Activated CD8-positive, alpha-beta memory T cell treated with anti-CD3 and anti-CD28 coated beads, Interleukin-2, amount 10 ng/mL, durations not matched to agents 7 days and 5 days (primary cell): ENCODE measurements around the gene MYO1F. TPM values are rescaled to one million over a fixed set of nuclear protein-coding genes. Genes with fewer than 3 reads are reported as not detected.
A peak's percentile ranks its signal among the peaks of the same experiment; 100 is the strongest.
"Not testable (repeated sequence)": the region's sequence is repeated elsewhere in the genome, so short reads cannot be mapped to it uniquely, and the experiment has no call there.

ENCODE experiments used
- ATAC-seq: fragments of 150-1000 bp; cut with Tn5 transposase; one replicate; pipeline ENCODE4 v1.10.0; 2021; ENCODE audit warnings: moderate library complexity
- CTCF ChIA-PET: fragments of 350-600 bp; sonication (Branson Sonifier 250); formaldehyde crosslinking; loops from one replicate; lab custom pipeline; 2021; ENCODE audit warnings: antibody characterized with exemption; lab: Charles Lee
- DNase-seq: peaks from one replicate; pipeline ENCODE4 v3.0.0-alpha.2; 2020
- H3K27ac Mint-ChIP-seq: one replicate; pipeline ENCODE4 v1.8.0; 2021; ENCODE audit warnings: mild to moderate bottlenecking, mixed read lengths
- H3K27me3 Mint-ChIP-seq: one replicate; pipeline ENCODE4 v1.8.0; 2021; ENCODE audit warnings: mixed read lengths
- H3K36me3 Mint-ChIP-seq: one replicate; pipeline ENCODE4 v1.8.0; 2021; ENCODE audit warnings: mild to moderate bottlenecking, mixed read lengths
- H3K4me1 Mint-ChIP-seq: one replicate; pipeline ENCODE4 v1.8.0; 2021; ENCODE audit warnings: mixed read lengths
- H3K4me3 Mint-ChIP-seq: one replicate; pipeline ENCODE4 v1.8.0; 2021; ENCODE audit warnings: mild to moderate bottlenecking, moderate library complexity, mixed read lengths
- H3K9me3 Mint-ChIP-seq: one replicate; pipeline ENCODE4 v1.8.0; 2022; ENCODE audit warnings: low read depth, mixed read lengths
- total RNA-seq, 2 experiments: library from RNA; stranded (reverse); gene quantifications; one replicate each; pipeline ENCODE4 v1.2.3, GENCODE V29; 2021

MYO1F gene
- total RNA-seq = 100 to 1,000 TPM; 250 to 441 TPM

DNA sequence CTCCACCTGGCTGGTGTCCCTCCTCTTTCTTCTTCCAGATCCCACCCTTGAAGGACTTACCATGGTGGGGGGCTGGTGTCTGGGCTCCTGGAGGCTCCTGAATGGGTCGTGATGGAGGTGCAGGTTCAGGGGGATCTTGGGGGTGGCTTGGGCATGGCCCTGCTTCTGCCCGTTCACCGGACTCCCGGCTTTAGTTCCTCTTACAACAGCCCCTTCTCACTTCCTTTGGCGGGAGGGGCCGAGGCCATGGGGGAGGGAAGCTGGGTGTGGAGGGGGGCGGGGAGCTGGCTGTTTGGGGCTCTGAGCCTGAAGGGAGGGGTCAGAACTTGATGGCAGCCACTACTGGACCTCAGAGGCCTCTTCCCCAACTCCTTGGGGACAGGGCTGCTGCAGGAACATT lies at the start of gene MYO1F:
Gene MYO1F, minus strand, starts transcription at position 196 of the 400 bp plus-strand sequence. Its CDS starts 133 bp downstream, at position 63.
- Mint-ChIP-seq H3K9me3 (no peaks in the 10 kb centered on the region), H3K4me3 (peak within 1 kb of the TSS; percentile 83), H3K27me3 (peaks cover 7% of the 10 kb centered on the region), H3K36me3 (peaks cover 38% of the 10 kb centered on the region), H3K4me1 (peaks cover 61% of the 10 kb centered on the region), H3K27ac (peak within 1 kb of the TSS; percentile 97)
- no peak for ATAC-seq
- CTCF ChIA-PET = interaction anchor here (0.7 to 9.4 kb wide), 25 partner anchors 10 to 224 kb away, joined by 3 to 216 read pairs (median 14); partner anchors contain the start of genes MARCHF2 and ZNF414
- DNase-seq = peak; percentile 63

DNA sequence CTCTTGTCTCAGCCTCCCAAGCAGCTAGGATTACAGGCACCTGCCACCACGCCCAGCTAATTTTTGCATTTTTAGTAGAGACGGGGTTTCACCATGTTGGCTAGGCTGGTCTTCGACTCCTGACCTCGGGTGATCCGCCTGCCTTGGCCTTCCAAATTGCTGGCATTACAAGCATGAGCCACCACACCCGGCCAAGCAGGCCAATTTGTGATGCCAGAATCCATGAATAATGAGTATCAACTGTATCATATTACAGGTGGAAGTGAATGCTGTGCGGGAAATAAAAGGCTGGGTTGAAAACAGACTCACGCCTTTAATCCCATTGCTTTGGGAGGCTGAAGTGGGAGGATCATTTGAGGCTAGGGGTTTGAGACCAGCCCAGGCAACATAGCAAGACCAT lies 49.6 kb upstream of the MYO1F start:
- Mint-ChIP-seq H3K36me3 (no peaks in the 10 kb centered on the region), H3K27ac (no peak overlapping the region), H3K9me3 (no peaks in the 10 kb centered on the region), H3K27me3 (no peaks in the 10 kb centered on the region), H3K4me1 (no peaks in the 10 kb centered on the region), H3K4me3 (no peak overlapping the region)
- CTCF ChIA-PET = interaction anchor here (2.1 kb wide), 1 partner anchor 18 kb away, joined by 4 read pairs; no protein-coding TSS in a partner anchor
- DNase-seq = no peak
- ATAC-seq = no peak

GRCh38 chr19:8622886-8623285 lies 45.6 kb upstream of the MYO1F start:
- DNase-seq, H3K4me3 Mint-ChIP-seq, H3K27me3 Mint-ChIP-seq, ATAC-seq, H3K27ac Mint-ChIP-seq, H3K9me3 Mint-ChIP-seq, CTCF ChIA-PET, H3K4me1 Mint-ChIP-seq, H3K36me3 Mint-ChIP-seq: not testable (repeated sequence)

- no peaks in the 10 kb centered on the region for H3K36me3 Mint-ChIP-seq
- peaks cover 4% of the 10 kb centered on the region for H3K27me3 Mint-ChIP-seq
- H3K27ac Mint-ChIP-seq = no peak overlapping the region
- DNase-seq = no peak
- H3K4me1 Mint-ChIP-seq = peaks cover 3% of the 10 kb centered on the region
- H3K4me3 Mint-ChIP-seq = no peak overlapping the region
- CTCF ChIA-PET = interaction anchor here (0.6 to 4.1 kb wide), 2 partner anchors 23 to 76 kb away, joined by 3 to 17 read pairs; no protein-coding TSS in a partner anchor
- no peaks in the 10 kb centered on the region for H3K9me3 Mint-ChIP-seq
- ATAC-seq = no peak
These were observed 41.5 kb upstream of the MYO1F start for GRCh38 chr19:8618751-8619150.

DNA sequence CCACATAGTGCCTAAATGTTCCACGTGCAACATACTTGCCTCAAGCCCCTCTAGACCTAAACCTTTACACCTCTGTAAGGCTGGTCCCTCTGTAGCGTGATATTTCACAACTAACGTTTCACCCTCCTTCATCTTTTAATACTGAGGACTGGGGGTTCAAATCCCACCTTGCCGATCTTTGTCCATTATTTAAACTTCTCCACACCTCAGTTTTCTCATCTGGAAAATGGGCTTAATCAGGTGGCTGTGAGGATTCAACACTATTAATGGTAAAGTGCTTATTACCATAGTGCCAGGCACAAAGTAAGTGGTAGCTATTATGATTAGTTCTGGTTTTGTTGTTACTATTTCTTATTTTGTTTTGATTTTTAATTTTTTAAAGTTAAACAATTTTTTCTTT lies 40.7 kb upstream of the MYO1F start:
- no peak overlapping the region for H3K4me3 Mint-ChIP-seq
- no peaks in the 10 kb centered on the region for H3K36me3 Mint-ChIP-seq
- no peaks in the 10 kb centered on the region for H3K9me3 Mint-ChIP-seq
- peaks cover 3% of the 10 kb centered on the region for H3K4me1 Mint-ChIP-seq
- peaks cover 4% of the 10 kb centered on the region for H3K27me3 Mint-ChIP-seq
- ATAC-seq (no peak), DNase-seq (no peak)
- CTCF ChIA-PET = interaction anchor here (0.6 to 4.1 kb wide), 3 partner anchors 24 to 194 kb away, joined by 3 to 17 read pairs (median 3); no protein-coding TSS in a partner anchor
- no peak overlapping the region for H3K27ac Mint-ChIP-seq

DNA sequence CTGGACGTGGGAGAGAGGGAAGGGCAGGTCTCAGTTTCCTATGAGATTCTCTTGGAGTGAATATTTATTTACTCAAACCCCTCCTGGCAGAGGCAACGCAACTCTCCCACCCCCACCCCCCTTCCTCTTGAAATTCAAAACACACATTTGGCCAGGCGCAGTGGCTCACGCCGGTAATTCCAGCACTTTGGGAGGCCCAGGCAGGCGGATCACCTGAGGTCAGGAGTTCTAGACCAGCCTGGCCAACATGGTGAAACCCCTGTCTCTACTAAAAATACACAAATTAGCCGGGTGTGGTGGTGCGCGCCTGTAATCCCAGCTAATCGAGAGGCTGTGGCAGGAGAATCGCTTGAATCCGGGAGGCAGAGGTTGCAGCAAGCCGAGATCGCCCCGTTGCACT lies 40.1 kb upstream of the MYO1F start:
- not testable (repeated sequence) for H3K27me3 Mint-ChIP-seq, ATAC-seq, H3K27ac Mint-ChIP-seq, H3K36me3 Mint-ChIP-seq, H3K9me3 Mint-ChIP-seq, H3K4me1 Mint-ChIP-seq, H3K4me3 Mint-ChIP-seq, DNase-seq
- CTCF ChIA-PET = interaction anchor here (3.0 to 4.1 kb wide), 2 partner anchors 37 to 78 kb away, joined by 12 to 17 read pairs; no protein-coding TSS in a partner anchor

DNA sequence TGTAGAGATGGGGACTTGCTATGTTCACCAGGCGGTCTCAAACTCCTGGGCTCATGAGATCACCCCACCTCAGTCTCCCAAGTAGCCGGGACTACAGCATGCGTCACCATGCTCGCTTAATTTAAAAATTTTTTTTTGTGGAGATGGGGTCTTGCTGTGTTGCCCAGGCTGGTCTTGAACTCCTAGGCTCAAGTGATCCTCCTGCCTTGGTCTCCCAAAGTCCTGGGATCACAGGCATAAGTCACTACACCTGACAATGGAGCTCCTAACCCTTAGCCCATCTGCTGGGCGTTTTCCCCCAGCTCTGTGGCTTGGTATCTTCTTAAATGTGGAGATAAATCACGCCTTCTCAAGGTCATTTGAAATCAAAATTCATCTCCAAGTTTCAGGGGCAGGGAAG lies 39.6 kb upstream of the MYO1F start:
- DNase-seq (no peak), ATAC-seq (no peak)
- CTCF ChIA-PET = interaction anchor here (0.8 to 4.1 kb wide), 3 partner anchors 37 to 84 kb away, joined by 3 to 17 read pairs (median 12); no protein-coding TSS in a partner anchor
- Mint-ChIP-seq H3K4me1 (peaks cover 3% of the 10 kb centered on the region), H3K36me3 (no peaks in the 10 kb centered on the region), H3K9me3 (no peaks in the 10 kb centered on the region), H3K4me3 (no peak overlapping the region), H3K27me3 (peaks cover 4% of the 10 kb centered on the region), H3K27ac (no peak overlapping the region)

DNA sequence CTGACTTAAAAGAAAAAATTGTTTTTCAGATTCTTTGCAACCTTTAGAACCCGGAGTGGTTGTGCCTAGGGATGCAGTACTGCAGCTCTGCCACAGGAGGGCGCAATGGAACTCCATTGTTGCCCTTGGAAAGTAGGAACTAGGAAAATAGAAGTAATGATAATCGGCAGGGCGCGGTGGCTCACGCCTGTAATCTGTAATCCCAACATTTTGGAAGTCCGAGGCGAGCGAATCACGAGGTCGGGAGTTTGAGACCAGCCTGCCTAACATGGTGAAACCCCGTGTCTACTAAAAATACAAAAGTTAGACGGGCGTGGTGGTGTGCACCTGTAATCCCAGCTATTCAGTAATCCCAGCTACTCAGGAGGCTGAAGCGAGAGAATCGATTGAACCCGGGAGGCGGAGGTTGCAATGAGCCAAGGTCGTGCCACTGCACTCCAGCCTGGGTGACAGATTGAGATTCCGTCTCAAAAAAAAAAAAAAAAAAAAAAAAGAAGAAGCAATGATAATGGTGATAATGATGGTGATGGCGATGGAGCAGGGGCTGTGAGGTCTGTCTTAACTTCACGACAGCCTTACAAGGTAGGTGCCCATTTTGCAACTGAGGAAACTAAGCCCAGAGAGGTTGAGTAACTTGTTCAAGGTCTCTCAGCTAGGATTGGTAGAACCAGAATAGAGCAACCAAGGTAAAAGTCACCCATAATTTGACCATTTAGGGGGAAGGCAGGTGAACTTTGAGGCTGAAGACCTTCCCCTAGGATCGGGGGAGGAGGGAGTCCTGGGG lies 38.8 kb upstream of the MYO1F start:
- Mint-ChIP-seq H3K27ac (no peak overlapping the region), H3K9me3 (no peaks in the 10 kb centered on the region), H3K27me3 (peaks cover 4% of the 10 kb centered on the region), H3K36me3 (no peaks in the 10 kb centered on the region), H3K4me3 (no peak overlapping the region), H3K4me1 (peaks cover 3% of the 10 kb centered on the region)
- no peak for ATAC-seq
- peak; percentile 73 for DNase-seq
- CTCF ChIA-PET = interaction anchor here (0.7 to 4.1 kb wide), 14 partner anchors 11 to 92 kb away, joined by 3 to 17 read pairs (median 4); partner anchors contain the start of gene MYO1F

DNA sequence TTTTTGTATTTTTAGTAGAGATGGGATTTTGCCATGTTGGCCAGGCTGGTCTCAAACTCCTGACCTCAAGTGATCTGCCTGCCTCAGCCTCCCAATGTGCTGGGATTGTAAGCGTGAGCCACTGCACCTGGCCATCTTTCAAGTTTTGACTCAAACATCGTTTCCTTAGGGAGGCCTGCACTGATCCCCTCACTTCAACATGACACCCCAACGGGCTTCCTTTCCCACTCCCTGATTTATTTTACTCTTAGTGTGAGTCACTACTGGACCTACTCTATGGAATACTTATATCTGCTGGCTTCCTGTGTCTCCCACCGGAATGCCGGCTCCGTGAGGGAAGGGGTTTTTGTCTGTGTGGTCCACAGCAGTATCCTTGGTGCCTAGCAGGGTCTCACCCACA lies 37.8 kb upstream of the MYO1F start:
- no peak overlapping the region for H3K4me3 Mint-ChIP-seq

GRCh38 chr19:8614455-8614854 lies 37.2 kb upstream of the MYO1F start:
- Mint-ChIP-seq H3K27ac (no peak overlapping the region), H3K4me1 (peaks cover 11% of the 10 kb centered on the region), H3K27me3 (peaks cover 12% of the 10 kb centered on the region), H3K9me3 (no peaks in the 10 kb centered on the region), H3K36me3 (no peaks in the 10 kb centered on the region), H3K4me3 (no peak overlapping the region)
- DNase-seq (no peak), ATAC-seq (no peak)
- CTCF ChIA-PET = interaction anchor here (1.4 to 4.1 kb wide), 6 partner anchors 21 to 80 kb away, joined by 3 to 17 read pairs (median 8); no protein-coding TSS in a partner anchor

More for the DNA sequence above, 37.8 kb upstream of the MYO1F start:
- Mint-ChIP-seq H3K9me3 (no peaks in the 10 kb centered on the region), H3K4me1 (peaks cover 6% of the 10 kb centered on the region), H3K27me3 (peaks cover 7% of the 10 kb centered on the region), H3K36me3 (no peaks in the 10 kb centered on the region), H3K27ac (no peak overlapping the region)
- no peak for ATAC-seq
- no peak for DNase-seq
- CTCF ChIA-PET = interaction anchor here (0.7 to 4.1 kb wide), 11 partner anchors 15 to 86 kb away, joined by 3 to 17 read pairs (median 6); partner anchors contain the start of gene MYO1F

DNA sequence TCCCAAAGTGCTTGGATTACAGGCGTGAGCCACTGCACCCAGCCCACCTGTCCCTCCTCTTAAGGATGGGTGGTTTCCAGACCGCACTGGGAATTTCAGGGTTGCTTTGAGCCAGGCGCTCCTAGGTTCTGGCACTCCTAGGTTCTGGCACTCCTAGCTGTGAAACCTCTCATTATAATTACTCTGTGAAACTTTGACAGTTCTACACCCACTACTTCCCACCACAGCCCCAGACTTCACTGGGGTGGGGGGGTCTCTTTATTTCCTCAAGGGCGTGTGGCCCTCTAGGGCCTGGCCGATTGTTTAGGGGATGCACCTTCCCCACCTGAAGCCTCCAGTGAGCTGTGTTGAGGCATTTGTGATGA lies 35.5 kb upstream of the MYO1F start:
- H3K4me1 Mint-ChIP-seq = peaks cover 15% of the 10 kb centered on the region
- peaks cover 12% of the 10 kb centered on the region for H3K27me3 Mint-ChIP-seq
- ATAC-seq (no peak), DNase-seq (no peak)
- H3K9me3 Mint-ChIP-seq = no peaks in the 10 kb centered on the region
- H3K4me3 Mint-ChIP-seq = no peak overlapping the region
- no peak overlapping the region for H3K27ac Mint-ChIP-seq
- H3K36me3 Mint-ChIP-seq = no peaks in the 10 kb centered on the region
- CTCF ChIA-PET = interaction anchor here (0.7 to 2.0 kb wide), 6 partner anchors 29 to 669 kb away, joined by 3 to 7 read pairs (median 4); no protein-coding TSS in a partner anchor

- DNase-seq (no peak), ATAC-seq (no peak)
- H3K4me1 Mint-ChIP-seq = peaks cover 15% of the 10 kb centered on the region
- no peak overlapping the region for H3K4me3 Mint-ChIP-seq
- no peak overlapping the region for H3K27ac Mint-ChIP-seq
- peaks cover 12% of the 10 kb centered on the region for H3K27me3 Mint-ChIP-seq
- CTCF ChIA-PET = interaction anchor here (1.5 to 2.0 kb wide), 3 partner anchors 30 to 82 kb away, joined by 3 to 5 read pairs (median 4); no protein-coding TSS in a partner anchor
- no peaks in the 10 kb centered on the region for H3K9me3 Mint-ChIP-seq
- no peaks in the 10 kb centered on the region for H3K36me3 Mint-ChIP-seq
These were observed 34.9 kb upstream of the MYO1F start for GRCh38 chr19:8611877-8612806.
